ENCODE data around the gene CRY2.

Gene CRY2

GRCh38 chr11:45892856-45893255 lies 45.6 kb downstream of the CRY2 start:
- no peak for DNase-seq (ENCODE audit: low read depth in 2 of 2)
- H3K4me3 ChIP-seq (replicated peaks in 1 of 2; ENCODE audit: low read depth in 2 of 2, low read length in 2 of 2) = no peak overlapping the region
- TF ChIP-seq CTCF (IDR thresholded peaks at IDR 0.05; ENCODE audit: low read depth, low read length) = no peak

- no peak for DNase-seq (ENCODE audit: low read depth in 2 of 2)
- H3K4me3 ChIP-seq (replicated peaks in 1 of 2; ENCODE audit: low read depth in 2 of 2, low read length in 2 of 2) = no peak overlapping the region
- no peak for TF ChIP-seq CTCF (IDR thresholded peaks at IDR 0.05; ENCODE audit: low read depth, low read length)
Observed at GRCh38 chr11:45894555-45895247, 47.4 kb downstream of the CRY2 start.

GRCh38 chr11:45895553-45896259 lies 48.4 kb downstream of the CRY2 start:
- no peak overlapping the region for H3K4me3 ChIP-seq (replicated peaks in 1 of 2; ENCODE audit: low read depth in 2 of 2, low read length in 2 of 2)
- no peak for DNase-seq (ENCODE audit: low read depth in 2 of 2)
- no peak for TF ChIP-seq CTCF (IDR thresholded peaks at IDR 0.05; ENCODE audit: low read depth, low read length)

- no peak for TF ChIP-seq CTCF (IDR thresholded peaks at IDR 0.05; ENCODE audit: low read depth, low read length)
- H3K4me3 ChIP-seq (replicated peaks in 1 of 2; ENCODE audit: low read depth in 2 of 2, low read length in 2 of 2) = no peak overlapping the region
- no peak for DNase-seq (ENCODE audit: low read depth in 2 of 2)
Observed at GRCh38 chr11:45896422-45896984, 49.2 kb downstream of the CRY2 start.

GRCh38 chr11:45897556-45897955 lies 50.3 kb downstream of the CRY2 start:
- H3K4me3 ChIP-seq (replicated peaks in 1 of 2; ENCODE audit: low read depth in 2 of 2, low read length in 2 of 2) = no peak overlapping the region
- TF ChIP-seq CTCF (IDR thresholded peaks at IDR 0.05; ENCODE audit: low read depth, low read length) = no peak
- DNase-seq (ENCODE audit: low read depth in 2 of 2) = no peak

- DNase-seq (ENCODE audit: low read depth in 2 of 2) = no peak
- H3K4me3 ChIP-seq (replicated peaks in 1 of 2; ENCODE audit: low read depth in 2 of 2, low read length in 2 of 2) = peak overlapping the region in 1 of 2 donors; percentile 34
- TF ChIP-seq CTCF (IDR thresholded peaks at IDR 0.05; ENCODE audit: low read depth, low read length) = no peak
Observed at GRCh38 chr11:45899086-45899447, 51.8 kb downstream of the CRY2 start.

Measured in cardiac fibroblast (primary cell).